Suppressor macrophage (primary cell): ENCODE results near the gene ZCCHC7.

Experiments used
- DNase-seq, 4 experiments: peaks; one replicate each; pipeline ENCODE4 v3.0.0-alpha.2; 2020 to 2022

ZCCHC7 gene

DNA sequence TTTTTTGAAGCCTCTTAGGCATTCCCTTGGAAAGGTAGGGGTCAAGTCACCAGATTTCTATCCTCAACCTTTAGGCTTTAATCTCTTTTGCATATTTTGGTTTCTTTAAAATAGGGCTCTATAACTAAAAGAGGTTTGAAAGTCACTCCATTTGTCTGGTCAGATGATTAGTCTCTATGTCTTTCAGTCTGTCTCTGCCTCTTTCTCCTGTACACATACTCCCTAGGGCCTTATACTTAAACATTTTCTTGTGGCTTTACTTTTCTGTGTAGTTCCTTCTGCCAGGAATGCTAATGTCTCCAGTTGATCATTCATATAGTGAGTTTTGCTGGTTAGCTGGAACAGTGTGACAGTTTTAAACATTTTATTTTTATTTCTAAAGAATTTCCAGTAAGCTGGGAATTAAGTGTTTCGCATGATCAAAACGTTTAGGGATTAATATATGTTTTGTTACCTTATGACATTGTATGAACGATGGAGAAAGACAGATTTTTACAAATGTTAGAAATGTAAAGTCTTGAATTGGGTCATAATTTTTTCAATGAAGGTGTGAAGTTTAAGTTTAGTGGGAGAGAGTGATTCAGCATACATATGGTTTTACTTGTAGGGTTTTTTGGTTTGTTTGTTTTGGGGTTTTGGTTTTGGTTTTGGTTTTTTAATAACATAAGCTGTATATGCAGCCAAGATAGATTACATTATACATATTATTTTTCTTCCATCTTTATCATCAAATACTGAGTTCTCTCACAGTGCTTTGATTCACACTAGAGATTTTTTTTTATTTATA lies 90.6 kb downstream of the ZCCHC7 start:
- no peak for DNase-seq

DNA sequence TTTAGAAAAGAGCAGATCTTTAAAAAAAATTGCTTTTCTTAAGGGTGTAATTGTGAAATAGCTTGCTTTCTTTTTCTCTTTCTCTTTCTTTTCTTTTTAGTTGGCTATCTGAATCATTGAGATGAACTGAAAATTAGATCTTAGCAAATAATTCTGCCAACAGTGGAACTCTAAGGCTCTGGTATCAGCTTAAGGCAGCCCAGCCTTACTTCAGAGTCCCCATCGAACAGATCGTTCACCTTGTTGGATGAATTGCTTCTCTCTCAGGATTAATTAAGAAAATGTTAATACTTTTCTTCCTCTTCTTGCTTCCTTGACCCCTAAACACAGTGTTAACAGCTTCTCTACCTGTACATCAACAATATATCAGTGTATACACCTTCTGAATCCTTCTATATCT lies 92.1 kb downstream of the ZCCHC7 start:
- no peak for DNase-seq

DNA sequence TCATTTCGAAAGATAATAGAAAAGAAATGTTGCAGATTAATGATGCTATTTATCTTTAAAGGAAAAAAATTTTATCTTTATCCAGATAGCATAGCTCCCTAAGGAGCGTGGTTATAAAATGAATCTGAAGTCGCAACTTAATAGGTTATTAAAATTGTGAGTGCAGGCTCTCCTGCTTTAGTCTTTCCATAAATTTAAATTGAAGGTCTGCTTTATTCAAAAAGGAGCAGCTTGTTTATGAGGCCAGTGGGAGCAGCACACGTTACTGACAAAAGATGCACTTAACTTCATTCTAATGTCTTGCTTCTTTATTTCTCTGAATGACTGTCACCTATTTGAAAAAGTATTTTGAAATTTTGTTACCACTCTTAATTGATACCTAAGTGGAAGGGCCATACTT lies 95.0 kb downstream of the ZCCHC7 start:
- no peak for DNase-seq

DNA sequence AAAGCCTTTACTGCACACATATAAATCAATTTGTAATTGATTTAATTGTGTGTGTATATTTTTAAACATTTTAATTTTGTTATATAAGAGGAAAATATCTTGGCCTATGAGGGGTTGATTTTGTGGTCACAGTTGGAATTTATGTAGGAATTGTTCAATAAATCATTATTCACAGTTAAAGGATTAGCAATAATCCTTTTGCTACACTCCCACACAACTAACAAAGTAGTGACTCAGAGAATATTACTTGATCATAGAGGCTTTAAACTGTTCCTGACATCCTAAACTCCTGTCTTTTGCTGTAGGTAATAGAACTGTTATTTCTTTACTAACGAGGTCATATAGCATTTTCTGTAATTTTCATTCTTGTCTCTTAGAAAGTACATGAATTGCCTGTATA lies 95.5 kb downstream of the ZCCHC7 start:
- no peak for DNase-seq

DNA sequence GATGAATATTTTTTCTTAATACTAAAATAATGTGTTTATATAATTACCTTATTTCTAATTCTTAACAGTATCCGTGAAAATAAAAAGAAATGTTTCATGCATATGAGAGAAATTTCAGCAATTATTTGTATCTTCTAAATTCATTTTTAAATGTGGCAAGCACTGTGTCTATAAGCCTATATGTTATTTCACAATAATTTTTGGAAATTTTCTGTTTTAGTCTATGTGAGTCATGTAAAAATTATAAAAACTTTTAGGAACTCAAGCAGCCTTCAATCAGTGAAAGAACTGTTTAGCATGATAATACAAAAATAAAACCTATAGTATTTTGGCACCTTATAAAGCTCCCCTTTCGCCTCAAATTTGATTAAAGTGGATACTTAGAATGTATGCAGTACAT lies 96.8 kb downstream of the ZCCHC7 start:
- no peak for DNase-seq

DNA sequence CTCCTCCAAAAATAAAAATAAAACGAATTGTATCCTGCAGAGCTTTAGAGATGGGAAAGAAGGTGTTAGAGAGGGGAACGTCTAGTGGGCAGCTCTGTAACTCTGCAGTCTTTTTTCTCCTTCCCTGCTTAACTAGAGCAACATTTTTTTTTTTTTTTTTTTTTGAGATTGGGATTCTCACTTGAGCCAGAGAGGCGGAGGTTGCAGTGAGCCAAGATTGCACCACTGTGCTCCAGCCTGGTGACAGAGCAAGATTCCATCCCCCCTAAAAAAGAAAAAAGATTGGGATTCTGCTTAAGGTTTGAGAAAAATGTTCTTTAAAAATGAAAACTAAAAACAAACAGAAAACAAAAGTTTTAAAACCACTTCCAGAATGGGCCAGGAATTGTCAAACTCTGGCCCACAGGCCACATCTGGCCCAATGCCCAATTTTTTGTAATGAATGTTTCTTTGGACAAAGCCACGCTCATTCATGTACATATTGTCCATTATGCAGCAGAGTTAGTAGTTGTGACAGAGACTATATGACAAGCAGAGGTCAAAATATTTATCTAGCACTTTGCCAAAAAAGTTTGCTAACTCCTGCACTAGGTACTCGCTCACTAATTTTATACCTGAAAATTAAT lies 98.5 kb downstream of the ZCCHC7 start:
- DNase-seq = no peak

DNA sequence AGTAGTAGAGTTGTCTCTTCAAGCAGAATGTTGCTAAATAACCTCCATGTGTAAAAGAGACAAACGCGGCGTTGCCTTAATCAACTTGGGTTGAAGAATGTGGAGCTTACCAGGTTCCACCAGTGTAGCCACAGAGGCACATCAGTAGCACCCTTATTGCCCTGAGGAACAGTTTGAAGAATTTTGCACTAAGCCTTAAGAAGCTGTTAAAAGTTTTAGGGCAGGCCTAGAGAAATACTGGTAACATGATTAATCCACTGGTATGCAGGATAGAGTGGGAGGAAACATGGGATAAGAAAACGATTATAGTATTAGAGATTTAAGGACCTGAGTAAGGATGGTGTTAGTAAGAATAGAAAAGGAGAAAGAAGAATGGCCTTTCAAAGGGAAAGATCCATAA lies 100.6 kb downstream of the ZCCHC7 start:
- DNase-seq = no peak

DNA sequence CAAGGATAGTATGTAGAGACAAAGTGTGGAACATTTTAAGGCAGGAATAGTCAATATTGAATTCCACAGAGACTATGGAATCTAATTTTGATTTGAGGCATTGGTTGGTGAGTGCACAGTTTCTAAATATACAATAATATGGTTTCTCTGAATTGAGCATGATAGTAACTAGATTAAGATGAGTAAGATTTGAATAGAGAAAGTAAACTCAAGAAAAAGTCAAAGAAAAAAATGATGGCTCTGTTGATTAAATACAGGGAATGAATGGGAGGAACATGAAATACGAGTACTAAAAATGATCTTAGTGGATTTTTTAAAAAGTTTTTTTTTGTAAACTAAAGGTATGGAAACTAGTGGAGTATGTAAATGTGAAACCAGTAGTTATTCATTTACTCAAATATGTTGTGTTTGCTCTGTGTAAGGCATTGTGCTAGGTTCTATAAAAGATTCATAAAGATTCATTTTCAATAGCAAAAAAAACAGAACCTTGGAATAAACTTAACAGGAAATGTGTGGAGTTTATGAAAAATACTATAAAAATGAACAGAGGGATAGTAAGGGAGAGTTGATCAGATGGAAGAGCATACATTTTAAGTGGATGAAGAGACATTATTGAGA lies 101.2 kb downstream of the ZCCHC7 start:
- no peak for DNase-seq

DNA sequence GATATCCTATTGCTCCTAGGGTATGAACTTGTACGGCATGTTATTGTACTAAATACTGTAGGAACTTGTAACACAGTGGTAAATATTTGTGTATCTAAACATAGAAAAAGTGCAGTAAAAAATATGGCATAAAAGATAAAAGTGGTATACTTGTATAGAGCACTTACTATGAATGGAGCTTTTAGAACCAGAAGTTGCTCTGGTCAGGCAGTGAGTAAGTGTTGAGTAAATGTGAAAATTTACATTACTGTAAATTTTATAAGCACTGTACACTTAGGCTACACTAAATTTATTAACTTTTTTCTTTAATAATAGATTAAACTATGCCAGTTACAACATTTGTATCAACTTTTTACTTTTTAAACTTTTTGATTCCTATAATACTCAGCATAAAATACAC lies 109.1 kb downstream of the ZCCHC7 start:
- DNase-seq = no peak

DNA sequence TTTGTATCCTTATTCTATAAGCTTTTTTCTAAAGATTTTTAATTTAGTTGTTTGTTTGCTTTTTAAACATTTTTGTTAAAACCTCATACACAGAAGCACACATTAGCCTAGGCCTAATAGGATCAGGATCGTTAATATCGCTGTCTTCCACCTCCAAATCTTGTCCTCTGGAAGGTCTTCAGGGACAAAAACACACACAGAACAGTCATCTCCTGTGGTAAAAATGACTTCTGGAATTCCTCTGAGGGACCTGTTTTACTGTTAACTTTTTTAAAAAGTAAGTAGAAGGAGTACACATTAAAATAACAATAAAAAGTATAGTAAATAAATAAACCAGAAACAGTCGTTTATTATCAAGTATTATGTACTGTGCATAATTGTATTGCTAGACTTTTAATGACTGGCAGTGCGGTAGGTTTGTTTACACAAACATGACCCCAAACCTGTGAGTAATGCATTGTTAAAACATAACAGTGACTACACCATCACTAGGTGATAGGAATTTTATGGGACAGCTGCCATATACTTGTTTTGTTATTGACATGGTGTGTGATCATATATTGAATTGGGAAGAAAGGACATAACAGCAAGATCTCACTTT lies 109.6 kb downstream of the ZCCHC7 start:
- no peak for DNase-seq

DNA sequence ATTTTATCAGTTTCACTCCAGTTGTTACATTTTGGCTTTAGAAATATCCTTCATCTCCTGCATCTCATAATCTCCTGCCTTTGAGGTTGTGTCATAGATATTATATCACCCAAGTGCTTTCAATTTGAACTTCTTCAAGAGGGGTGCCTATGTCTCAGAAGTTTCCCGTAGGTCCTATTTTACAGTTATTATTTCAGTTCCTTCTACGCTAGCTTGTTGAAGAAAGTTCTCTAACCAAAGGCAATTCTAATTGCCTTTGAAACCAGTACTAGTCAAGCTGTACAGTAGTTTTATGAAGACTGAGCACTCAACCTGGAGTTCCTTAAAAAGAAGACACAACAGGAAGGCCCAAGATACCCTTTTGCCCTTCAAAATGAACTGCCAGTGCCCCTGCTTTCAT lies 116.4 kb downstream of the ZCCHC7 start:
- no peak for DNase-seq

DNA sequence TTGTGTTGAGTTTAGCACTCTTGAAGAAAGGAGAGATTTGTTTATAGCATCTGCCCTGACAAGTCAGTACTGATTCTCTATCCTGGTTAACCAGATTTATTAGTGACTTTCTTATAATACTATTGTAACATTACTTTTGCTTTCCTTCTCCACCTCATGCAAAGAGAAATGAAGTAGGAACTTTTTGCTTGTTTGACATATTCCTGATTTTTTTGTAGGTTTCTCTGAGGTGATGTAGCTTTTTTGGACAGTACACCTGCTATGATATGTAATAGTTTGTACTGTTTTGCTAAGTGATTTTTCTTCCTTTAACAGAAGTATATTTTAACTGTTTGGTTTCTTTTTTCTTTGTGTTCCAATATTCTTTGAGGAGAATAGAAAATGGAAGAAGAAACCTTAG lies 117.7 kb downstream of the ZCCHC7 start:
- no peak for DNase-seq

DNA sequence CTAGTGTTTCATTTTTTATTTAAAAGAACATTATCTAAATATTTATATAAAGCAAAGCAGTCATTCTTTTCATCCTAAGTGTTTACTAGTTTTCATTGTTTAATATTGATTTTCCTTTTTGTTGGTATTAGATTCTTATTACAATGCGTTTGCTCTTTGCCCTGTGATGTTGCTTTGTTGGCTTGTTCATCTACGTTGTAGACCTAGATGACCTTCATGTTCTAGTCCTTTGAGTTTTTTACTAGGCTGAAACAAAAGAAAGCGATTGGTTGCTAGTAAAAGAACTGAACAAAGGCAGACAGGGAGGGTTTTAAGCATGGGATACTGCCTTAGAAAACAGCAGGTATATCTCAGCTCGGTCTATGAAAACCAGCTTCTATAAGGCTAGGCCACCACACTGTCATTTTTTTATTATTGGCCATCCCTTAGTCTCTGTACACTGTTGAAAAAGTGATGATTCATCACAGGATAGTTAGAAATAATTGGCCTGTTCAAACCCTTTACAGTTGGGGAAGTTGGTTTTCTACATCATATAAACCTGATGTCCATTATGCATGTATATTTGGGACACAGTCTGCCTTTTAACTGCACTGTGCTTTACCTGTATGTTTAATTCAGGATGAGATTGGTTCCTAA lies 119.0 kb downstream of the ZCCHC7 start:
- no peak for DNase-seq

DNA sequence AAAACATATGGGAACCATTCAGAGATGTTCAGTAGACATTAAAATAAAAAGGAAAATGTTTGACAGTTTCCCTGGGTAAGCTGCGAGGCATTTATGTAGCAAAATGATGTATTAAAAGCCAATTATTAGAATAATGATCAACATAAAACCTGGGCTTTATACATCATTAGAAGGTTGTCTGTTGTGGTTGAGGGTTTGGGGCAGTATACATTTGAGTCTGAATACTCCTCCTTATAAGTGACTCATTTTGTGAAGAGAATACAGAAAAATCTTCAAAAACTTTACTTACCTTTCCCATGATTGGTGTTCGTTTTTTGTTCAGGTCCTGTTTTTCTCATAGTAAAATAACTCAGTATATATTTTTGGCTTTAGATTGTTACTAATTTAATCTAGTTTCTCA lies 119.5 kb downstream of the ZCCHC7 start:
- DNase-seq = no peak

DNA sequence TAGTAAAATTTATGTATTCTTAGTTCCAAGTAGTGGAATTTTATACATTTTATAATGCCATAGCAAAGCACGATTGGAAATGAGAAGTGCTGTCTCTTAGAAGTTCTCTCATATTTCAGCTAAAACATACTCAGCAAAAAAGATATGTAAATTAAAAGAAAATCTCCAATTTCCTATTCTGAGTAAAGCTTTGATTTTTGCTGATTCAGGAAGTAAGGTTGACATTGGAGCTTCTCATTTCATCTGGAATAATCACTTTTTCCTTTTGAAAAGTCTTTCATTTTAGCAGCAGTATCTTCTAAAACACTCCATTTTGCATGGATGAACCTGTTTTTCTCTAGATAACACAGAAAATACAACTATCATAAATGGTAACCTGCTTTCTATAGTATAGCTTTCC lies 121.0 kb downstream of the ZCCHC7 start:
- DNase-seq = peak in 2 of 4 experiments; percentile 10 to 35

DNA sequence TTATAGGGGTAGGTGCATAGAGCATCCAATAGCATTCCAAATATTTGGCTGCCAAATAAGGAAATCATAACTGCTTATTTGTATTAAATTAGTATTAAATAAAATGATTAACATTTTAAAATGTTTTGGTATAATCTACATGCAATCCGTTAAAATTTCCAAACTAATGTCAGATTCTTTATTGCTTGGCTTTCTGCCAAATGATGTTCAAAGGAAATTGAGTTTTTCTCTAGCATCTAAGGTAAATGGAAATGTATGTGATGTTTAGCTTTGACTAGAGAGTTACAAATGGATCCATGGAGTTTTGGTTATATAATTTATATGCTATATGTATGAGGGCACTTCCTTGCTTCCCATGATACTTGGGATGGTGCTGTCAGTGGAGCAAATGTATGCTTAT lies 121.7 kb downstream of the ZCCHC7 start:
- no peak for DNase-seq

DNA sequence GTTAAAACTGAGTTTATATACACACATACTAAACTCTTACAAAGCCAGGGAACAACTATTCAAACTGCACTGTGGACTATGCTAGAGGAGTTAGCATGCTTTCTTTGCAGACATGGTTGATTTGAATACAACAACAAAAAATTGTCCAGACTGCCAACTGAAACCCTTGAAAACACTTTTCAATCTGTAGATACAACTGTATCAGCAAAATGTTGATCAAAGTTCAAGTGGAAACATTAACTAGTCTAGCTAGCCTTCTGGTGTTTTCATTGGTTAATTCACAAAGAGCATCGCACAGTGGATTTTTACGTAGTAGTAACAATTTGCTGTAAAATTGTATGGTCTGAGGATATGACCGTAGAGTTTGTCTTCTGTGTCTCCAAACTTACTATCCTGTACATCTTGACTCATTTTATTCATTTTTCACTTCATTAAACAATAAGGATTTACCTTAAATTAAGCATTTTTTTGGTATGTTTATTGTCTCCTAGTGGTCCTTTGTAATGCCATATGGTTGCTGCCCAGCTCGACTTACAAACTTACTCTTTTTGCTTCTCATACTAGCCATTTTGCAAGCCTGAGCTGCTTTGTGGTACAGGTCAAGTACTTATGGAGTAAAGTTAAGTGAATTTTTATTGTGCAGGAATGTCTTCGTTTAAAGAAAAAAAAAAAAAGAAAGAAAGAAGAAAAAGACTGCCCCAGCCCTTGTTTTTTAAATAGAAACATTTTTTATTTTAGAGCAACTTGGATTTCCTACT lies 123.4 kb downstream of the ZCCHC7 start:
- no peak for DNase-seq

DNA sequence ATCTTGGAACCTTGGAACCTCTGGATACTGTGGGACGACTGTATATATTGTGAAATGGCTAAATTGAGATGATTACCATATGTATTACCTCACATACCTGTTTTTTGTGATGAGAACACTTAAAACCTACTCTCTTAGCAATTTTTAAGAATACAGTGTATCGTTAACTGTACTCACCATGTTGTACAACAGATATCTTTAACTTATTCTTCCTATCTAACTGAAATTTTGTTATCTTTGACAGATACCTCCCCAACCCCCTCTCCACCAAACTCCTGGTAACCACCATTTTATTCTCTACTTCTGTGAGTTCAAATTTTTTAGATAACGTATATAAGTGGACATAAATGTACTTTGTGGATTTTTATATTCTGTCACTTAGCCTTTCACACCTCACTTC lies 126.5 kb downstream of the ZCCHC7 start:
- DNase-seq = no peak

DNA sequence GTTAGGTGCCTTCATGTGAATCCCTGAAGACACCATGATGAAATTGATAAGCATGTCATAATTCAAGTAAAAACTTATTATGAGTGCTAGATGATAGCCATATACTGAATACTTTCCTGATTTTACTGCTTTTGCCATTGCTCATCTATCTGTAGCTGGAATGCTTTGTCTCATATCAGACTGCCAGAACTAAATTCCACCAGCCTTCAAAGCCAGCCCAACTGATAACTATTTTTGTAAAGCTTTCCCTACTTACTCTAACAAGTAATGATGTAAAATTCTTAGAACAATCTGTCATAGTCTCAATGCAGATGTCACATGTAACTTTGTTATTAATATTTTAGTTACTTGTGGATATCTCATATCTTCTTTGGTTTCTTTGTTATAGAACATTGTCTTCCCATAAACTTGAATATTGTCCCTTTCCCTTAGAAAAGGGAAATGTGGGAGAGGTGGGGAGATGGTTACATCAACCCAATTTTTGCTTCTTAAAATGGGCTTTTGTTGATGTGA lies 128.3 kb downstream of the ZCCHC7 start:
- no peak for DNase-seq

DNA sequence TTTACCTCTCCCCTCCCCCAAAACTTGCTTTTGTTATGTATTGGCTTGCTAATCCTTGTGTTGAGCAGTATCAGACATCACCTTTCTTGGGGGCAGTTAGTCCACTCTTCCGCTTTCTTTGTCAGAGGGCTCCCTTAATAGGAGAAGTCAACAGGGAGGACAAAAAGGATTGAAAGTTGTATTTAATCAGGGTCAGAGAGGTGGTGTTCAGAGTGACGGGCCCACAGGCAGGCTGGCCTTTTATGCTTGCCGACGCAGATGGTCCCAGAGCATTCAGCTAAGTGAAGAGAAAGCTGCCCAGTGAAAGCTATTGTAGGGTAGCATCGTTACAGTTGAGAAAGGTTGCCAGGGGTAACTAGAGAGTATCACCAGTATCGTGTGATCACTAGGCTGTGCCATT lies 131.1 kb downstream of the ZCCHC7 start:
- DNase-seq = no peak

DNA sequence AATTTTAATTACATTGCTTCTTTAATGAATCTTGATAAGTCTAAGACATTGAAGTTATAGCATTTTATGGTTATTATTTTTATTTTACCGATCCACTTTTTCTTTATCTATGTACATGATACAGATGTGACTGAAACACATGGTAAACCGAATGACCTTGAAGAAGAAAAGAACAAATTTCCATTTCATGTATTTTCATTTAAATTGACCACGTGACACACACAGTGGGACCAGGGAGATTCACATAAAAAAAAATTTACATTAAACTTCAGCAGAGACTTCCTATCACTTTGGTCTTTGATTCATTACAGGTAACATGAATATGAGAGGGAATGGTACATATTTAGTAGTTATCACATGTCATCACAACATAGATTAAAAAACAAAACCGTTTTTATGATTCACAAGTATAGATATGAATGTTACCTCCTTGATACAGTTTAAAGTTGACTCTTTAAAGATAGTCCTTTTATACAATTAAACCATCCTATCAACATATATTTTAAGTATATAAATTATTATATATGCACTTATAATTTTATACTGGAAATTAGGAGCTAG lies 133.1 kb downstream of the ZCCHC7 start:
- no peak for DNase-seq

DNA sequence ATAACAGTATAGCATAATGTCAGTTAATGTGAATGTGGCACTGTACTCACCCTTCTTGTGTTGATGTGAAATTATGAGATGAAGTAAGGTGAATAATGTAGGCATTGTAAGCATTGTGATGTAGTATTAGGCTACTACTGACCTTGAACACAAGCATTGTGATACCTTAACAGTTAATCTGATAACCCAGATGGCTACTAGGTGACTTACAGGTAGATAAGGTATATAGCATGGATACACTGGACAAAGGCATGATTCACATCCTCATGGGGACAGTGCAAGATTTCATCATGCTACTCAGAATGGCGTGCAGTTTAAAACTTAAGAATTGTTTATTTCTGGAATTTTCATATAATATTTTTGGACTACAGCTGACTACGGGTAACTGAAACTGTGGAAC lies 134.8 kb downstream of the ZCCHC7 start:
- DNase-seq = no peak
